Heart left ventricle (tissue), 16 donors: ENCODE measurements around the gene SNRNP40. TPM values are rescaled to one million over a fixed set of nuclear protein-coding genes. Genes with fewer than 3 reads are reported as not detected.

ENCODE experiments used
- ATAC-seq, 4 donors: fragments of 200-7000 bp; cut with Tn5 transposase; one replicate each; pipeline ENCODE4 v1.9.1; 2020 to 2022; ENCODE audit warnings: moderate library complexity in 4 of 4, mild to moderate bottlenecking in 3 of 4, moderate number of reproducible peaks in 1 of 4
- DNase-seq, 5 donors: peaks; one replicate each; pipeline ENCODE4 v3.0.0-alpha.2; 2020
- H3K27ac ChIP-seq, 12 donors: fragments of 200-600 bp; sonication (generic) in 4 of 12; one replicate each; pipeline versions ENCODE4 v1.5.0 to v1.8.0; 2016 to 2022; ENCODE audit warnings: mild to moderate bottlenecking in 2 of 12
- H3K27me3 ChIP-seq, 9 donors: fragments of 200-600 bp; sonication (generic) in 2 of 9; one replicate each; pipeline versions ENCODE4 v1.5.1 to v1.8.0; 2016 to 2022; ENCODE audit warnings: mild to moderate bottlenecking in 3 of 9
- H3K36me3 ChIP-seq, 9 donors: fragments of 200-600 bp; sonication (generic) in 2 of 9; one replicate each; pipeline versions ENCODE4 v1.5.0 to v1.8.0; 2018 to 2022; ENCODE audit warnings: mild to moderate bottlenecking in 2 of 9
- H3K4me1 ChIP-seq, 12 donors: fragments of 200-600 bp; sonication (generic) in 4 of 12; one replicate each; pipeline versions ENCODE4 v1.5.0 to v1.8.0; 2016 to 2022; ENCODE audit warnings: mild to moderate bottlenecking in 3 of 12
- H3K4me3 ChIP-seq, 12 donors: fragments of 200-600 bp; sonication (generic) in 4 of 12; one replicate each; pipeline versions ENCODE4 v1.5.0 to v1.8.0; 2017 to 2022; ENCODE audit warnings: mild to moderate bottlenecking in 9 of 12, moderate library complexity in 4 of 12
- H3K9me3 ChIP-seq, 12 donors: fragments of 200-600 bp; sonication (generic) in 4 of 12; one replicate each; pipeline versions ENCODE4 v1.5.0 to v1.8.0; 2016 to 2022; ENCODE audit warnings: mild to moderate bottlenecking in 1 of 12
- CTCF ChIP-seq, 12 donors: fragments of 200-600 bp; sonication (generic) in 4 of 12; IDR thresholded peaks; one replicate each; pipeline versions ENCODE4 v1.5.0 to v1.8.0; 2018 to 2022; ENCODE audit warnings: antibody characterized with exemption in 12 of 12, mild to moderate bottlenecking in 5 of 12
- POLR2A ChIP-seq, 2 donors: fragments of 450-650 bp; IDR thresholded peaks; one replicate each; pipeline ENCODE4 v1.6.1; 2017; ENCODE audit warnings: antibody characterized with exemption in 2 of 2, mild to moderate bottlenecking in 2 of 2, moderate library complexity in 2 of 2
- WGBS, 4 donors: extraction: QIAGEN DNeasy Blood & Tissue Kit in 2 of 4; methylation state at CpG; one replicate each; pipeline versions ENCODE4 v1.1.5 to v1.1.7; 2013 to 2018; 5-methylcytosine and 5-hydroxymethylcytosine counted together
- intact Hi-C, 10 donors: fragments of 100-400 bp; cut with DNase I; formaldehyde crosslinking; loops; one replicate each; pipeline versions ENCODE4 v1.11.1 to v1.14.2; 2022
- long read RNA-seq, 3 donors: library from polyadenylated mRNA; unstranded; transcript quantifications; one replicate each; pipeline ENCODE4 v2.0.0, GENCODE V29; 2020 to 2021
- polyA plus RNA-seq, 2 donors: library from polyadenylated mRNA; stranded (reverse); fragments of 200-250 nt; gene quantifications; one replicate each; pipeline ENCODE4 v1.2.3, GENCODE V29; 2013
- total RNA-seq, 9 donors: library from RNA; depleted of rRNA in 2 of 9; stranded (reverse); fragments of >200 nt in 2 of 9; fragmentation: NEBNext Ultra II Directional in 3 of 9; extraction: Animal tissue kit (Norgen Biotek cat#: 25700) in 3 of 9; gene quantifications; one replicate each; pipeline versions ENCODE4 v1.1.0 to v1.2.4, GENCODE V29; 2016 to 2023
- donor health status: ischemic (EF 13 %, LVEDD 7.1; RV severe dilation, severe dysfunction).
- donor health status: healthy with polysubstance abuse.
- donor health status: DM: no; HTN: yes; CAD: no.
- donor health status: DM: no; HTN: no; CAD: no.
- donor health status: ischemic (EF 25% LVEDD 6.9; RV normal size, moderate dysfunction).
- donor health status: ischemic (EF 25% LVEDD 5.7; RV mildly dilated, moderate dysfunction).
- donor health status: healthy.
- donor health status: DM: yes; HTN: yes; CAD: no.
- donor health status: ischemic (EF 35%, LVEDD 5.7; RV mildly dilated, moderate dysfunction).
- donor health status: nonischemic (EF 11% LVEDD 7.7; RV severe dilation, severe dysfunction).
- donor health status: DM: yes; HTN: yes; CAD: no.
- donor health status: PGD.
- donor health status: ischemic (EF 29% LVEDD 5.4; RV normal size, mild dysfunction).
- donor health status: nonischemic (EF 23%, LVEDD 6.1; RV moderate dilation, normal function).

The SNRNP40 gene
- total RNA-seq (10 to 100 TPM; 15.8 to 26.0 (median 17.6) TPM), polyA plus RNA-seq (10 to 100 TPM in 1 of 2 donors, 1 to 10 TPM in 1; 8.6 to 18.3 TPM)
- long read RNA-seq, donor 1, transcript SNRNP40-201 (10 exons, 1,597 nt): major isoform, 20 of 22 reads
- long read RNA-seq, donor 1, partial matches to known transcripts: 1 of 22 reads
- long read RNA-seq, donor 1, other reads (novel, unspliced or antisense): 1 of 22 reads
- long read RNA-seq, donor 2, transcript SNRNP40-201 (10 exons, 1,597 nt): major isoform, 92 of 98 reads
- long read RNA-seq, donor 2, partial matches to known transcripts: 2 of 98 reads
- long read RNA-seq, donor 2, other reads (novel, unspliced or antisense): 3 of 98 reads
- long read RNA-seq, donor 3, transcript SNRNP40-201 (10 exons, 1,597 nt): major isoform, 17 of 17 reads
- long read RNA-seq, donor 3, partial matches to known transcripts: 0 of 17 reads
- long read RNA-seq, donor 3, other reads (novel, unspliced or antisense): 0 of 17 reads

GRCh38 chr1:31296486-31297276, at the start of gene SNRNP40, which contains the start of gene ZCCHC17:
Gene SNRNP40, minus strand, starts transcription at chr1:31296788. Its CDS starts 37 bp downstream, at chr1:31296751.
Gene ZCCHC17, plus strand, starts transcription at chr1:31297032. Its CDS starts 13,067 bp downstream, at chr1:31310099.
- intact Hi-C loops: no loop called here
- Histone ChIP-seq H3K4me1 (peaks cover 6 to 38% (median 22%) of the 10 kb centered on the region in 12 donors), H3K4me3 (peak within 1 kb of the TSS; percentile 59 to 98 (median 86)), H3K27me3 (no peaks in the 10 kb centered on the region), H3K27ac (peak within 1 kb of the TSS; percentile 28 to 96 (median 90)), H3K9me3 (no peaks in the 10 kb centered on the region), H3K36me3 (peaks cover 0 to 31% (median 23%) of the 10 kb centered on the region in 9 donors)
- DNase-seq (peak; percentile 94 to 97 (median 96)), ATAC-seq (peak; percentile 99 to 100 (median 100))
- peak in 7 of 12 donors; percentile 10 to 48 (median 25) for TF ChIP-seq CTCF (IDR thresholded peaks at IDR 0.05)
- peak; percentile 27 to 88 for TF ChIP-seq POLR2A (IDR thresholded peaks at IDR 0.05)
- WGBS, 4 donors: 0 to 1% (median 0%) methylated on average over 28 to 53 of the region's 53 CpGs

GRCh38 chr1:31345635-31346034, 49.0 kb upstream of the SNRNP40 start:
- no peak for TF ChIP-seq POLR2A (IDR thresholded peaks at IDR 0.05)
- TF ChIP-seq CTCF (IDR thresholded peaks at IDR 0.05): no peak
- peaks cover 0 to 77% (median 59%) of the 10 kb centered on the region in 9 donors for H3K36me3 ChIP-seq
- no peaks in the 10 kb centered on the region for H3K4me1 ChIP-seq
- H3K4me3 ChIP-seq: no peak overlapping the region
- intact Hi-C loops: loop anchor here in 1 of 10 donors (10.0 kb wide), 1 partner anchor 161 kb away; no protein-coding TSS in a partner anchor
- no peak for ATAC-seq
- H3K27me3 ChIP-seq: no peaks in the 10 kb centered on the region
- whole genome bisulfite sequencing, 4 donors: 94 to 96% (median 95%) methylated on average over 2 of the region's 2 CpGs
- no peaks in the 10 kb centered on the region for H3K9me3 ChIP-seq
- no peak overlapping the region for H3K27ac ChIP-seq
- no peak for DNase-seq

- peaks cover 0 to 75% (median 53%) of the 10 kb centered on the region in 9 donors for H3K36me3 ChIP-seq
- ATAC-seq (no peak), DNase-seq (no peak)
- H3K9me3 ChIP-seq: no peaks in the 10 kb centered on the region
- TF ChIP-seq POLR2A (IDR thresholded peaks at IDR 0.05) (no peak), CTCF (IDR thresholded peaks at IDR 0.05) (no peak)
- H3K4me1 ChIP-seq: no peaks in the 10 kb centered on the region
- WGBS, 4 donors: 50 to 95% (median 88%) methylated on average over 1 of the region's 1 CpG
- intact Hi-C loops: loop anchor here in 1 of 10 donors (10.0 kb wide), 1 partner anchor 160 kb away; no protein-coding TSS in a partner anchor
- no peak overlapping the region for H3K27ac ChIP-seq
- no peaks in the 10 kb centered on the region for H3K27me3 ChIP-seq
- no peak overlapping the region for H3K4me3 ChIP-seq
These were observed 47.9 kb upstream of the SNRNP40 start for GRCh38 chr1:31344503-31344902.
